Loucy (cell line): ENCODE data around the gene BTBD19.

ENCODE experiments used
- H2AFZ ChIP-seq: fragments of 200-600 bp; sonication (generic); 2 replicates; pipeline ENCODE4 v1.6.0; 2016; ENCODE audit warnings: antibody characterized with exemption, mild to moderate bottlenecking, low read length, moderate library complexity
- H3F3A ChIP-seq: fragments of 200-600 bp; 2 replicates; pipeline ENCODE4 v1.6.0; 2016; ENCODE audit warnings: antibody characterized with exemption, low read depth, mild to moderate bottlenecking
- H3K27me3 ChIP-seq: fragments of 200-600 bp; sonication (generic); 2 replicates; pipeline ENCODE4 v1.6.1; 2014; ENCODE audit warnings: low read length, mild to moderate bottlenecking; ENCODE audit not compliant: insufficient read depth, poor library complexity, severe bottlenecking
- H3K36me3 ChIP-seq: fragments of 200-600 bp; sonication (generic); 2 replicates; pipeline ENCODE4 v1.6.1; 2016; ENCODE audit warnings: low read length; ENCODE audit not compliant: insufficient read depth
- H3K4me1 ChIP-seq: fragments of 200-600 bp; sonication (generic); 2 replicates; pipeline ENCODE4 v1.5.1; 2014; ENCODE audit warnings: low read length, mild to moderate bottlenecking; ENCODE audit not compliant: insufficient read depth, poor library complexity, severe bottlenecking
- H3K4me2 ChIP-seq: fragments of 200-600 bp; sonication (generic); 2 replicates; pipeline ENCODE4 v1.6.0; 2014; ENCODE audit warnings: antibody characterized with exemption, low read length, low read depth, mild to moderate bottlenecking; ENCODE audit not compliant: poor library complexity, severe bottlenecking
- H3K4me3 ChIP-seq: fragments of 200-600 bp; sonication (generic); 2 replicates; pipeline ENCODE4 v1.5.1; 2014; ENCODE audit warnings: low read length, mild to moderate bottlenecking, mixed read lengths; ENCODE audit not compliant: poor library complexity, severe bottlenecking
- H3K79me2 ChIP-seq: fragments of 200-600 bp; sonication (generic); 2 replicates; pipeline ENCODE4 v1.6.1; 2014; ENCODE audit warnings: low read length; ENCODE audit not compliant: insufficient read depth
- H3K9ac ChIP-seq: fragments of 200-600 bp; sonication (generic); 2 replicates; pipeline ENCODE4 v1.6.0; 2014; ENCODE audit warnings: mild to moderate bottlenecking, low read depth, low read length, moderate library complexity; ENCODE audit not compliant: poor library complexity, severe bottlenecking
- H3K9me2 ChIP-seq: fragments of 200-600 bp; sonication (generic); replicated peaks from 2 replicates; pipeline ENCODE4 v1.6.1; 2016; ENCODE audit warnings: low read depth, low read length, mixed read lengths
- H3K9me3 ChIP-seq: fragments of 200-600 bp; sonication (generic); 2 replicates; pipeline ENCODE4 v1.6.1; 2014; ENCODE audit warnings: mild to moderate bottlenecking, antibody characterized with exemption, low read length, low read depth; ENCODE audit not compliant: insufficient read depth
- H4K20me1 ChIP-seq: fragments of 200-600 bp; sonication (generic); 2 replicates; pipeline ENCODE4 v1.6.0; 2014; ENCODE audit warnings: antibody characterized with exemption, low read length, mild to moderate bottlenecking; ENCODE audit not compliant: insufficient read depth, poor library complexity, severe bottlenecking
- EZH2phosphoT487 ChIP-seq: fragments of 200-600 bp; IDR thresholded peaks from 2 replicates; pipeline ENCODE4 v1.6.1; 2018; ENCODE audit warnings: antibody characterized with exemption, mild to moderate bottlenecking, moderate library complexity, borderline replicate concordance
- TF ChIP-seq, protein P1 (sequence below): fragments of 200-600 bp; sonication (generic); conservative IDR thresholded peaks from 2 replicates; pipeline ENCODE4 v1.5.1; 2014; ENCODE audit warnings: mild to moderate bottlenecking, antibody characterized with exemption, low read length

Gene BTBD19

DNA sequence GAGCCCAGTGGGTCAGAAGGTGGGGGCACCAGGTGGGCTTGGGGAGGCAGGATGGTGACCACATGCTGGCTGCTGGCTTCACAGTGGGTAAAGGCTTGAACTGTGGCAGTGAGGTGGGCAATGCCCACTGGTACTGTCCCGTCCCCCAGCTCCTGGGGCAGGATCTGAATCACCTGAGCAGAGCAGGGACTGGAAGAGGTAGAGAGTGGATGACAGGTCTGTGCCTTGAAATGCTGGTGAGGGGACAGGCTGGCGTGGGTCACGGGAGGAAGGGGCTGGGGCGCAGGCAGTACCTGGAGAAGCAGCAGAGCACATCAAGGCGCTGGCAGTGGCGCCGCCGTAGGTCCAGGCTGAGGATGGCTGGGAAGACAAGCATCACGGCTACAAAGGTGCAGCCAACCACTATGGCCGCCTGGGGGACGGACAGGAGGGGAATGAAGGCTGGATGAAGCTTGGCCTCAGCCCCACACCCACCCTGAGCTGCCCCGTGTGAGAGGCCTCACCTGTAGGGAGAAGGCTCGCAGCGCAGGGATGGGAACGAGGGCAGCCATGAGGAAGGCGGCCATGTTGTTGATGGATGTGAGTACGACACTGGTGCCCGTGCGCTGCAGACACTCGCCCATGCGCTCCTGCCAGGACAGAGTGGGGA, 19.8 kb downstream of the BTBD19 start:
- H3K79me2 ChIP-seq: no peaks in the 10 kb centered on the region
- no peaks in the 10 kb centered on the region for H3F3A ChIP-seq
- no peak overlapping the region for H2AFZ ChIP-seq
- H4K20me1 ChIP-seq: no peaks in the 10 kb centered on the region
- H3K9me3 ChIP-seq: no peaks in the 10 kb centered on the region
- no peak overlapping the region for H3K4me2 ChIP-seq
- no peaks in the 10 kb centered on the region for H3K27me3 ChIP-seq
- no peak for TF ChIP-seq EZH2phosphoT487
- TF ChIP-seq, protein P1, sequence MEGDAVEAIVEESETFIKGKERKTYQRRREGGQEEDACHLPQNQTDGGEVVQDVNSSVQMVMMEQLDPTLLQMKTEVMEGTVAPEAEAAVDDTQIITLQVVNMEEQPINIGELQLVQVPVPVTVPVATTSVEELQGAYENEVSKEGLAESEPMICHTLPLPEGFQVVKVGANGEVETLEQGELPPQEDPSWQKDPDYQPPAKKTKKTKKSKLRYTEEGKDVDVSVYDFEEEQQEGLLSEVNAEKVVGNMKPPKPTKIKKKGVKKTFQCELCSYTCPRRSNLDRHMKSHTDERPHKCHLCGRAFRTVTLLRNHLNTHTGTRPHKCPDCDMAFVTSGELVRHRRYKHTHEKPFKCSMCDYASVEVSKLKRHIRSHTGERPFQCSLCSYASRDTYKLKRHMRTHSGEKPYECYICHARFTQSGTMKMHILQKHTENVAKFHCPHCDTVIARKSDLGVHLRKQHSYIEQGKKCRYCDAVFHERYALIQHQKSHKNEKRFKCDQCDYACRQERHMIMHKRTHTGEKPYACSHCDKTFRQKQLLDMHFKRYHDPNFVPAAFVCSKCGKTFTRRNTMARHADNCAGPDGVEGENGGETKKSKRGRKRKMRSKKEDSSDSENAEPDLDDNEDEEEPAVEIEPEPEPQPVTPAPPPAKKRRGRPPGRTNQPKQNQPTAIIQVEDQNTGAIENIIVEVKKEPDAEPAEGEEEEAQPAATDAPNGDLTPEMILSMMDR: no peak
- no peaks in the 10 kb centered on the region for H3K4me1 ChIP-seq
- no peaks in the 10 kb centered on the region for H3K36me3 ChIP-seq
- H3K4me3 ChIP-seq: no peak overlapping the region
- no peak overlapping the region for H3K9ac ChIP-seq
- H3K9me2 ChIP-seq: no peaks in the 10 kb centered on the region

DNA sequence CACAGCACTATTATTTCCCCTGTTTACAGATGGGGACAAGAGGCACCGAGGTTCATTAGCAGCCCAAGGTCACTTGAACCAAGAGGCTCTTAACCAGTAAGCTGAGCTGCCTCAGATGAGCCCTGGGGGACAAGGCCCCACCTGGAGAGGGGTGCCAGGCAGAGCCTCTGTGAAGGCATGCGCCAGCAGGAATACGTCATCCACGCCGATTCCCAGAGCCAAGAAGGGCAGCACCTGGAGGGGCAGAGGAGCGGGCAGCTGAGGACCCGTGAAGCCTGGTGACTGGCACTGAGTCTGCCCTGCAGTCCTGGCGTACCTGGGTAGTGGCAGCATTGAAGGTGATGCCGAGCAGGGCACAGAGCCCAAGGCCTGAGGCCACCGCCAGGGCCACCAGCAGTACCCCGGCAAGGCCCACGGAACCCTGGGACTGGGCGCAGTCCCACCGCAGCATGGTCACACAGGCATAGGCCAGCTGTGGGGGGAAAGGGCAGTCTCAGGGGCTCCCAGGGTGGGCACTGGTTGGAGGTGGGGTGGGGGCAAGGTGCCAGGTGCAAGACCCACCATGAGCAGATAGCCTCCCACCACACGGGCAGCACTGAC, 20.6 kb downstream of the BTBD19 start:
- TF ChIP-seq EZH2phosphoT487: no peak
- TF ChIP-seq, protein P1: no peak
- H3K4me2 ChIP-seq: no peak overlapping the region

DNA sequence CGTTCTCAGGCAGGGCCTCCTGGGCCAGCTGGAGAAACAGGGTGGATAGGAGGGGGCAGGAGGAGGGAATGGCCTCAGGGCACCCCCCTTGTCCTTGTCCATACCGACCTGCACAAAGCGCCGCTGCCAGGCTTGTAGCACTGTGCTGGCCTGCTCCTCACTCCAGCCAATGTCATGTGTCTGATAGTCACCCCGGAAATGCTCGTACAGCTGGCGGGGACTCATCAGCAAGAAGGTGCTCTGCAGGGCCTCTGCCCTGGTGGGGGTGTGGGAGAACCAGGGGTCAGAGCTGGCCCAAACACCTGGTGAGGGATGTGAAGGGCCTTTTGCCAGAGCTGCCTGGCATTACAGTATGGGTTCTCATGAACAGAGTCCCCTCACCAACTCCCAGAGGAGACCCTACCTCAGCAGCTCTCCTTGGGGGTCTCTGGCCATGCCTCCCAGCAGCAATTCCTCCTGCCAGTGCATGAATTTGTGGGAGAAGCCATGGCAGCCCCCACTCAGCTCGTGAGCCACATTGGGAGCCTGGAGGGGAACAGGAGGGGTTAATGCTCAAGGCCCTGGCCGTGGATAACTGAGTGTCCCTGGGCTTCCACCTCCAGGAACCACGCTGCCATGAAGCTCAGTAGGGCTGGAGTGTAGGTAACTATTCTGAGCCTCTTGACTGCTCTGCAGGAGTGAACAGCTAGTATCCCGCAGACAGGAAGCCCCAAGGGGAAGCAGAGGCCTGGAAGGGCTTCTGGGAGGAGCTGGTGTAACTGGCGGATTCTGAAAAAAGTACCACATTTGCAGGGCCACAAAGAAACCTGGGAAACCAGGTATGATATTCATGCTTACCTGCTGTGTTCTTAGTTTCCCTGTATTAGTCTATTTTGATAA, 21.4 kb downstream of the BTBD19 start:
- no peaks in the 10 kb centered on the region for H3K79me2 ChIP-seq
- H3K4me1 ChIP-seq: no peaks in the 10 kb centered on the region
- H2AFZ ChIP-seq: no peak overlapping the region
- no peak overlapping the region for H3K4me2 ChIP-seq
- H3K9ac ChIP-seq: no peak overlapping the region
- H3K9me3 ChIP-seq: no peaks in the 10 kb centered on the region
- H3K4me3 ChIP-seq: no peak overlapping the region
- TF ChIP-seq, protein P1: no peak
- TF ChIP-seq EZH2phosphoT487: no peak
- no peaks in the 10 kb centered on the region for H3K36me3 ChIP-seq
- H4K20me1 ChIP-seq: no peaks in the 10 kb centered on the region
- no peaks in the 10 kb centered on the region for H3K27me3 ChIP-seq
- H3K9me2 ChIP-seq: no peaks in the 10 kb centered on the region
- H3F3A ChIP-seq: no peaks in the 10 kb centered on the region

More for the DNA sequence above, 20.6 kb downstream of the BTBD19 start:
- H3K79me2 ChIP-seq: no peaks in the 10 kb centered on the region
- no peak overlapping the region for H3K9ac ChIP-seq
- H3K27me3 ChIP-seq: no peaks in the 10 kb centered on the region
- no peaks in the 10 kb centered on the region for H3K36me3 ChIP-seq
- no peaks in the 10 kb centered on the region for H3K9me2 ChIP-seq
- H3F3A ChIP-seq: no peaks in the 10 kb centered on the region
- H2AFZ ChIP-seq: no peak overlapping the region
- no peaks in the 10 kb centered on the region for H3K9me3 ChIP-seq
- H3K4me3 ChIP-seq: no peak overlapping the region
- H3K4me1 ChIP-seq: no peaks in the 10 kb centered on the region
- H4K20me1 ChIP-seq: no peaks in the 10 kb centered on the region
